H1 (cell line): ENCODE data around the gene KCNMB2. TPM values are rescaled to one million over a fixed set of nuclear protein-coding genes. Genes with fewer than 3 reads are reported as not detected.

ENCODE experiments used
- CEBPB ChIP-seq: IDR thresholded peaks from 2 replicates; pipeline ENCODE4 v1.6.1; 2012; ENCODE audit warnings: low read depth, low read length
- CHD7 ChIP-seq: fragments of 300-600 bp; sonication (generic); IDR thresholded peaks from 2 replicates; pipeline ENCODE4 v1.7.1; 2012; ENCODE audit warnings: low read length, moderate library complexity, mild to moderate bottlenecking, inconsistent platforms; ENCODE audit not compliant: insufficient replicate concordance
- EGR1 ChIP-seq: IDR thresholded peaks from 2 replicates; pipeline ENCODE4 v1.6.1; 2011; ENCODE audit warnings: low read depth, low read length, borderline replicate concordance
- KDM5A ChIP-seq: fragments of 200-600 bp; IDR thresholded peaks from 2 replicates; pipeline ENCODE4 v1.7.1; 2012; ENCODE audit warnings: mild to moderate bottlenecking, low read length, inconsistent platforms, mixed read lengths
- POLR2AphosphoS5 ChIP-seq: IDR thresholded peaks from 2 replicates; pipeline ENCODE4 v1.6.1; 2011; ENCODE audit warnings: low read depth, low read length
- polyA plus RNA-seq, 7 experiments: library from polyadenylated mRNA; depleted of rRNA in 3 of 7; stranded (reverse) in 5 of 7; unstranded in 2 of 7; fragments of >200 nt in 5 of 7; fragments of 200-250 nt in 2 of 7; gene quantifications; 1 replicate in 5 of 7; 2 replicates in 1 of 7; 4 replicates in 1 of 7; pipeline versions ENCODE4 v1.2.1 to v1.2.3, GENCODE V29; 2011 to 2013; ENCODE audit warnings: missing spikeins in 2 of 7, mixed read lengths in 2 of 7
- total RNA-seq: library from RNA; stranded (reverse); fragmentation: NEBNext Ultra II Directional; extraction: Animal tissue kit (Norgen Biotek cat#: 25700); gene quantifications from 2 replicates; pipeline ENCODE4 v1.2.1, GENCODE V29; 2021

Gene KCNMB2
- total and polyA plus RNA-seq, 2 of the 8 experiments (the other 6 are each of a cell fraction or from before 2014, with no cell fraction given) = not detected

- TF ChIP-seq CHD7 (no peak), KDM5A (no peak), EGR1 (no peak), POLR2AphosphoS5 (no peak), CEBPB (no peak)
These were observed 169.7 kb downstream of the KCNMB2 start (continued) for GRCh38 chr3:178705925-178706324.
